HUES48 (cell line): ENCODE results near the gene CLDN12.
"Not testable (repeated sequence)": the region's sequence is repeated elsewhere in the genome, so short reads cannot be mapped to it uniquely, and the experiment has no call there.

ENCODE experiments used
- H3K27ac ChIP-seq: one replicate; pipeline ENCODE4 v1.7.0; 2013; ENCODE audit warnings: low read depth, low read length, inconsistent platforms
- H3K27me3 ChIP-seq: 2 replicates; pipeline ENCODE4 v1.6.1; 2013; ENCODE audit warnings: mild to moderate bottlenecking, low read length; ENCODE audit not compliant: control insufficient read depth, insufficient read depth
- H3K36me3 ChIP-seq: 2 replicates; pipeline ENCODE4 v1.6.1; 2013; ENCODE audit warnings: low read length; ENCODE audit not compliant: control insufficient read depth, insufficient read depth
- H3K4me1 ChIP-seq: 2 replicates; pipeline ENCODE4 v1.6.1; 2013; ENCODE audit warnings: mild to moderate bottlenecking, low read length; ENCODE audit not compliant: control insufficient read depth, insufficient read depth
- H3K4me3 ChIP-seq: 2 replicates; pipeline ENCODE4 v1.5.1; 2013; ENCODE audit warnings: mild to moderate bottlenecking, low read depth, low read length
- H3K9ac ChIP-seq: 2 replicates; pipeline ENCODE4 v1.6.1; 2013; ENCODE audit warnings: mild to moderate bottlenecking, low read depth, low read length, moderate library complexity
- H3K9me3 ChIP-seq: 2 replicates; pipeline ENCODE4 v1.6.1; 2013; ENCODE audit warnings: low read length; ENCODE audit not compliant: control insufficient read depth, insufficient read depth

The CLDN12 gene

DNA sequence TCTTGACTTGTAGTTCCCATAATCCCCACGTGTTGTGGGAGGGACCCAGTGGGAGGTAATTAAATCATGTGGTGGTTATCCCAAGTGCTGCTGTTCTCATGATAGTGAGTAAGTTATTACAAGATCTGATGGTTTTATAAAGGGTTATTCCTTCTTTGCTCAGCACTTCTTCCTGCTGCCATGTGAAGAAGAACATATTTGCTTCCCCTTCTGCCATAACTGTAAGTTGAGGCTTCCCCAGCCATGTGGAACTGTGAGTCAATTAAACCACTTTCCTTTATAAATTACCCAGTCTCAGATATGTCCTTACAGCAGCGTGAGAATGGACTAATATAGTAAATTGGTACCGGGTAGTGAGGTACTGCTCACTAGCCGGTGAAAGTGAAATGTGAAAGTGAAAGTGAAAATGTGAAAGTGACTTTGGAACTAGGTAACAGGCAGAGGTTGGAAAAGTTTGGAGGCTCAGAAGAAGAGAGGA lies 59.9 kb downstream of the CLDN12 start:
- not testable (repeated sequence) for H3K4me3 ChIP-seq, H3K27ac ChIP-seq, H3K27me3 ChIP-seq, H3K9ac ChIP-seq, H3K4me1 ChIP-seq, H3K36me3 ChIP-seq
- H3K9me3 ChIP-seq: peaks cover 17% of the 10 kb centered on the region
